ENCODE results near the gene ACTR6.
"Not testable (repeated sequence)": the region's sequence is repeated elsewhere in the genome, so short reads cannot be mapped to it uniquely, and the experiment has no call there.

ACTR6 gene

GRCh38 chr12:100185361-100185894 lies 15.2 kb upstream of the ACTR6 start:
- FAIRE-seq, result no peak

GRCh38 chr12:100186071-100186470 lies 14.5 kb upstream of the ACTR6 start:
- no peak for FAIRE-seq

GRCh38 chr12:100187068-100187467 lies 13.5 kb upstream of the ACTR6 start:
- FAIRE-seq, result no peak

- FAIRE-seq, result no peak
Observed at GRCh38 chr12:100187857-100188519, 12.6 kb upstream of the ACTR6 start.

GRCh38 chr12:100188888-100189635 lies 11.6 kb upstream of the ACTR6 start:
- not testable (repeated sequence) for FAIRE-seq

- FAIRE-seq, result no peak
Observed at GRCh38 chr12:100189636-100190394, 10.8 kb upstream of the ACTR6 start.

- FAIRE-seq, result no peak
Observed at GRCh38 chr12:100193085-100193484, 7.5 kb upstream of the ACTR6 start.

GRCh38 chr12:100197486-100197885 lies 3.1 kb upstream of the ACTR6 start:
- no peak for FAIRE-seq

GRCh38 chr12:100199023-100199346 lies 1.6 kb upstream of the ACTR6 start:
- FAIRE-seq, result no peak

GRCh38 chr12:100199347-100200149 lies 1.1 kb upstream of the ACTR6 start:
- FAIRE-seq, result no peak

- FAIRE-seq, result no peak
Observed at GRCh38 chr12:100201604-100202423, 1.2 kb downstream of the ACTR6 start.

- no peak for FAIRE-seq
Observed at GRCh38 chr12:100207311-100207710, 6.7 kb downstream of the ACTR6 start.

- no peak for FAIRE-seq
Observed at GRCh38 chr12:100208834-100209233, 8.2 kb downstream of the ACTR6 start.

- no peak for FAIRE-seq
Observed at GRCh38 chr12:100211698-100212097, 11.1 kb downstream of the ACTR6 start.

- no peak for FAIRE-seq
Observed at GRCh38 chr12:100213016-100213891, 12.6 kb downstream of the ACTR6 start.

- no peak for FAIRE-seq
Observed at GRCh38 chr12:100214518-100214917, 13.9 kb downstream of the ACTR6 start.

- no peak for FAIRE-seq
Observed at GRCh38 chr12:100215209-100215608, 14.6 kb downstream of the ACTR6 start.

- FAIRE-seq, result no peak
Observed at GRCh38 chr12:100216337-100216736, 15.7 kb downstream of the ACTR6 start.

GRCh38 chr12:100219328-100220109 lies 18.9 kb downstream of the ACTR6 start:
- FAIRE-seq, result no peak

- FAIRE-seq, result no peak
Observed at GRCh38 chr12:100221523-100221922, 20.9 kb downstream of the ACTR6 start.
